Lower lobe of right lung (tissue), 2 donors: Measurements from ENCODE around the gene SMYD3. TPM values are rescaled to one million over a fixed set of nuclear protein-coding genes. Genes with fewer than 3 reads are reported as not detected.

ENCODE experiments used
- ATAC-seq, 2 donors: fragments of 200-7000 bp; cut with Tn5 transposase; one replicate each; pipeline ENCODE4 v1.9.1; 2020 to 2022; ENCODE audit warnings: mild to moderate bottlenecking in 2 of 2, moderate library complexity in 2 of 2
- DNase-seq: peaks from one replicate; pipeline ENCODE4 v3.0.0-alpha.2; 2020
- H3K27ac ChIP-seq: fragments of 200-600 bp; one replicate; pipeline ENCODE4 v1.8.0; 2022
- H3K27me3 ChIP-seq: fragments of 200-600 bp; one replicate; pipeline ENCODE4 v1.8.0; 2022; ENCODE audit warnings: low read depth
- H3K36me3 ChIP-seq: fragments of 200-600 bp; one replicate; pipeline ENCODE4 v1.8.0; 2022; ENCODE audit warnings: mild to moderate bottlenecking
- H3K4me1 ChIP-seq: fragments of 200-600 bp; one replicate; pipeline ENCODE4 v1.8.0; 2022
- H3K4me3 ChIP-seq: fragments of 200-600 bp; one replicate; pipeline ENCODE4 v1.8.0; 2022; ENCODE audit warnings: mild to moderate bottlenecking
- H3K9me3 ChIP-seq: fragments of 200-600 bp; one replicate; pipeline ENCODE4 v1.8.0; 2022
- CTCF ChIP-seq: fragments of 200-600 bp; IDR thresholded peaks from one replicate; pipeline ENCODE4 v1.8.0; 2022; ENCODE audit warnings: antibody characterized with exemption, mild to moderate bottlenecking
- intact Hi-C: fragments of 100-400 bp; cut with DNase I; formaldehyde crosslinking; loops from one replicate; pipeline ENCODE4 v1.11.0; 2022
- total RNA-seq: library from RNA; stranded (reverse); fragmentation: NEBNext Ultra II Directional; extraction: Animal tissue kit (Norgen Biotek cat#: 25700); gene quantifications from one replicate; pipeline ENCODE4 v1.2.1, GENCODE V29; 2021
- donor health status: DM: no; HTN: yes; CAD: no; lungs with severe emphysema.

The SMYD3 gene
- total RNA-seq, 1 donor from 2014 or later, result 20.5 TPM

GRCh38 chr1:245751726-245752470 is 755.2 kb downstream of the SMYD3 start:
- no peak for DNase-seq
- TF ChIP-seq CTCF, result no peak
- intact Hi-C loops, result no loop called here
- no peak overlapping the region for H3K4me3 ChIP-seq
- no peak for ATAC-seq
- H3K36me3 ChIP-seq, result no peaks in the 10 kb centered on the region
- no peak overlapping the region for H3K27ac ChIP-seq
- no peaks in the 10 kb centered on the region for H3K4me1 ChIP-seq
- H3K27me3 ChIP-seq, result no peaks in the 10 kb centered on the region
- peaks cover 13% of the 10 kb centered on the region for H3K9me3 ChIP-seq

DNA sequence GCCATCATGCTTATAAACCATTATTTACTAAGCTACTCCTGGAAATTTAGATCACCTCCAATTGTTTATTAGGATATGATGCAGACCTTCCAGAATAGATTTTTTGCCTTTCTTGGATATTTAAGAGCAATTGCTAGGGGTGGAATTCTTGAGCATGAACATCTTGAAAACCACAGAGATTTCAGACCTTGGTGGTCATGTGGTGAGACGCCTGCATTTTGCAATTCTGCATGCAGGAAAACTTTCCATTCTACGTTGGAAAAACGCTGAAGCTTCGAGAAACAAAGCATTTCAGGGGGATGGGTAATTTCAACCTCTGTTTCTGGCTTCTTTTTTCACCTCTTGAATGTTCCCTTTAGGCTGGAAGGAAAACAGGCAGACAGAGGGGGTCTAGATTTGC is 756.0 kb downstream of the SMYD3 start:
- TF ChIP-seq CTCF, result no peak

DNA sequence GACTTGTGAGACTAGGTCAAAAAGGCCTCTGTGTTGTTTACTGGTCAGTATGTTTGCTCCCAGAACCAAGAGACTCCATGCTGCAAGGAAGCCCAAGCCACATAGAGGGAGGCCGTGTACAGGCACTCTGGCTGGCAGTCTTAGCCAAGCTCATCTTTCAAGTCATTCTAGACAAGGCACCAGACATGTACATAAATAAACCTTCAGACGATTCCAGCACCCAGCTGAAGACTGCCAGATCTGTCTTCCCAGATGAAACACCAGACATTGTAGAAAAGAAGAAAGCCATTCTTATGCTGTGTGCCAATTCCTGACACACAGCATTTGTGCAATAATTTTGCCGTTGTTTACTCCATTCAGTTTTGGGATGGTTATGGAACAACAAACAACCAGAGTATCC is 756.8 kb downstream of the SMYD3 start:
- DNase-seq (no peak), ATAC-seq (no peak)
- TF ChIP-seq CTCF, result no peak
- H3K36me3 ChIP-seq, result no peaks in the 10 kb centered on the region
- no peak overlapping the region for H3K27ac ChIP-seq
- H3K27me3 ChIP-seq, result no peaks in the 10 kb centered on the region
- peaks cover 6% of the 10 kb centered on the region for H3K9me3 ChIP-seq
- H3K4me3 ChIP-seq, result no peak overlapping the region
- intact Hi-C loops, result no loop called here
- no peaks in the 10 kb centered on the region for H3K4me1 ChIP-seq

More for the DNA sequence above, 756.0 kb downstream of the SMYD3 start:
- intact Hi-C loops, result no loop called here
- no peaks in the 10 kb centered on the region for H3K36me3 ChIP-seq
- no peaks in the 10 kb centered on the region for H3K4me1 ChIP-seq
- H3K27me3 ChIP-seq, result no peaks in the 10 kb centered on the region
- ATAC-seq, result no peak
- DNase-seq, result no peak
- H3K27ac ChIP-seq, result no peak overlapping the region
- peaks cover 13% of the 10 kb centered on the region for H3K9me3 ChIP-seq
- no peak overlapping the region for H3K4me3 ChIP-seq

DNA sequence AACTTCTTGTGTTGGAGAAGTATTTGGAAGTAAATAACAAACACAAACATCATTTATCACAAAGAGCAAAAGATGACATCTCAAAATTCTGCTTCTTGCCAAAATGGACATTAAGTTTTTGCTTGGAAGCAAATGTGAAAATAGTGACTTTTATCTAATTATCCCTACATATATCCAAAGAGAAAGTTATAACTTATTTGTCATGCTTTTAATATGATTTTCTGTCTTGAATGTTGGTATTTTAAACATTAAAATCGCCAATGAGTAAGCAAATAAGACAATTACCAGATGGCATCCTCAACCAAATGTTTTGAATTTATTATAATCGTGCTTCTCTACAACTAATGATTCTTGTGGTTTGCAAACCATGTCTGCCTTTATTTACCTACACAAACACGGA is 758.0 kb downstream of the SMYD3 start:
- TF ChIP-seq CTCF, result no peak
- Histone ChIP-seq H3K4me3 (no peak overlapping the region), H3K9me3 (peaks cover 5% of the 10 kb centered on the region), H3K27me3 (no peaks in the 10 kb centered on the region), H3K27ac (no peak overlapping the region), H3K36me3 (no peaks in the 10 kb centered on the region), H3K4me1 (no peaks in the 10 kb centered on the region)
- no peak for ATAC-seq
- DNase-seq, result no peak
- intact Hi-C loops, result no loop called here

- H3K27me3 ChIP-seq, result no peaks in the 10 kb centered on the region
- no peak overlapping the region for H3K4me3 ChIP-seq
- no peak for TF ChIP-seq CTCF
- H3K36me3 ChIP-seq, result no peaks in the 10 kb centered on the region
- H3K9me3 ChIP-seq, result peaks cover 5% of the 10 kb centered on the region
- DNase-seq, result no peak
- H3K27ac ChIP-seq, result no peak overlapping the region
- H3K4me1 ChIP-seq, result no peaks in the 10 kb centered on the region
- intact Hi-C loops, result no loop called here
- ATAC-seq, result no peak
Observed at GRCh38 chr1:245748646-245749045, 758.4 kb downstream of the SMYD3 start.
